K562 (cell line): ENCODE measurements around the gene NT5DC1. TPM values are rescaled to one million over a fixed set of nuclear protein-coding genes. Genes with fewer than 3 reads are reported as not detected.

Experiments used
- ATAC-seq: fragments of 200-7000 bp; cut with Tn5 transposase; 3 replicates; pipeline ENCODE4 v1.9.1; 2020; ENCODE audit warnings: moderate library complexity
- BruUV-seq: library from RNA; stranded (reverse); fragments of 400-500 nt; replicated peaks from 2 replicates; lab custom pipeline; 2021; lab: Mats Ljungman, UMichigan
- CTCF ChIA-PET: fragments of 300-600 bp; formaldehyde crosslinking; extraction: SDS; loops from one replicate; lab custom pipeline; 2021; ENCODE audit warnings: low intra/inter-chr PET ratio; lab: Yijun Ruan, JAX
- POLR2A ChIA-PET: fragments of 300-600, 350-650 bp; sonication (Branson Sonifier 250); formaldehyde crosslinking; extraction: SDS; loops from one replicate; lab custom pipeline; 2021; ENCODE audit warnings: antibody characterized with exemption, inconsistent platforms; lab: Yijun Ruan, JAX
- DNase-seq, 4 experiments: peaks; one replicate each; pipeline versions ENCODE4 v3.0.0 to v3.0.0-alpha.2; 2011 to 2018; ENCODE audit warnings: low spot score in 3 of 4, mixed read lengths in 3 of 4; ENCODE audit errors: extremely low read depth in 1 of 4
- FAIRE-seq: peaks from 2 replicates; lab custom pipeline; 2011; peaks lifted over from hg19 to GRCh38; lab: Jason Lieb, UNC
- H2AFZ ChIP-seq: 2 replicates; pipeline ENCODE4 v1.6.0; 2011; ENCODE audit warnings: low read depth, low read length, control low read depth, inconsistent platforms
- H3K27ac ChIP-seq: fragments of 200-600 bp; 3 replicates; pipeline ENCODE4 v1.8.0; 2011; ENCODE audit warnings: low read depth, mild to moderate bottlenecking, control low read depth, inconsistent platforms, low read length, moderate library complexity, mixed read lengths; ENCODE audit errors: extremely low read depth
- H3K27me3 ChIP-seq, 2 experiments: fragments of 300-600 bp in 1 of 2; 2 replicates in 1 of 2; 3 replicates in 1 of 2; pipeline versions ENCODE4 v1.6.0 to v1.8.0; 2011; ENCODE audit warnings: inconsistent platforms in 2 of 2, low read length in 2 of 2, mild to moderate bottlenecking in 1 of 2, mixed read lengths in 1 of 2, moderate library complexity in 1 of 2; ENCODE audit not compliant: control insufficient read depth in 2 of 2, insufficient read depth in 2 of 2
- H3K36me3 ChIP-seq: fragments of 300-600 bp; 3 replicates; pipeline ENCODE4 v1.8.0; 2011; ENCODE audit warnings: mild to moderate bottlenecking, low read length, inconsistent platforms; ENCODE audit not compliant: control insufficient read depth, insufficient read depth
- H3K4me1 ChIP-seq, 2 experiments: fragments of 200-600 bp in 1 of 2; replicated peaks in 1 of 2; 2 replicates in 1 of 2; 3 replicates in 1 of 2; pipeline versions ENCODE4 v1.5.1 to v1.8.0; 2011; ENCODE audit warnings: inconsistent platforms in 2 of 2, low read length in 2 of 2, mild to moderate bottlenecking in 1 of 2, mixed read lengths in 1 of 2, moderate library complexity in 1 of 2; ENCODE audit not compliant: control insufficient read depth in 2 of 2, insufficient read depth in 2 of 2
- H3K4me2 ChIP-seq: 2 replicates; pipeline ENCODE4 v1.6.1; 2011; ENCODE audit warnings: low read length, control low read depth, inconsistent platforms, mixed read lengths; ENCODE audit not compliant: insufficient read depth
- H3K4me3 ChIP-seq: fragments of 200-600 bp; sonication (generic), shearing (Covaris generic); 2 replicates; pipeline ENCODE4 v1.5.1; 2016; ENCODE audit warnings: control low read depth, inconsistent platforms
- H3K79me2 ChIP-seq: fragments of 200-600 bp; 3 replicates; pipeline ENCODE4 v1.8.0; 2011; ENCODE audit warnings: low read length, inconsistent platforms; ENCODE audit not compliant: control insufficient read depth, insufficient read depth
- H3K9ac ChIP-seq, 2 experiments: 2 replicates each; pipeline versions ENCODE4 v1.6.0 to v1.6.1; 2011; ENCODE audit warnings: low read depth in 2 of 2, low read length in 2 of 2, control low read depth in 1 of 2, inconsistent platforms in 1 of 2, mild to moderate bottlenecking in 1 of 2, mixed read lengths in 1 of 2; ENCODE audit not compliant: insufficient read depth in 1 of 2
- H3K9me1 ChIP-seq: one replicate; pipeline ENCODE4 v1.6.0; 2011; ENCODE audit warnings: inconsistent platforms, mild to moderate bottlenecking, low read length, moderate library complexity; ENCODE audit not compliant: control insufficient read depth, insufficient read depth
- H3K9me3 ChIP-seq: replicated peaks from 2 replicates; pipeline ENCODE4 v1.5.1; 2011; ENCODE audit warnings: low read depth, low read length, inconsistent platforms; ENCODE audit not compliant: control insufficient read depth, insufficient read depth
- H4K20me1 ChIP-seq: replicated peaks from 2 replicates; pipeline ENCODE4 v1.6.1; 2011; ENCODE audit warnings: low read length, inconsistent platforms, mixed read lengths; ENCODE audit not compliant: control insufficient read depth, insufficient read depth
- ESRRA ChIP-seq: fragments of 450-650 bp; IDR thresholded peaks from 2 replicates; pipeline ENCODE4 v1.6.1; 2014; ENCODE audit warnings: low read depth, mild to moderate bottlenecking, moderate library complexity, borderline replicate concordance
- MCM5 ChIP-seq: fragments of 450-650 bp; IDR thresholded peaks from 2 replicates; pipeline ENCODE4 v1.6.1; 2016; ENCODE audit warnings: low read depth
- MECOM ChIP-seq: fragments of 250-450 bp; sonication (Bioruptor Pico); IDR thresholded peaks from 2 replicates; pipeline ENCODE4 v1.8.0; 2022; ENCODE audit warnings: inconsistent platforms
- NR1H2 ChIP-seq: sonication (generic); formaldehyde crosslinking; IDR thresholded peaks from 2 replicates; pipeline ENCODE4 v1.4.0; 2020; ENCODE audit warnings: mild to moderate bottlenecking, missing genetic modification reagents
- PHF20 ChIP-seq: fragments of 450-650 bp; IDR thresholded peaks from 2 replicates; pipeline ENCODE4 v1.6.1; 2018; ENCODE audit not compliant: partially characterized antibody
- STAT5B ChIP-seq: fragments of 250-450 bp; sonication (Bioruptor Pico); IDR thresholded peaks from 2 replicates; pipeline ENCODE4 v1.8.0; 2021; ENCODE audit warnings: mild to moderate bottlenecking, inconsistent platforms
- WGBS: fragments of 100-300 bp; shearing (Covaris generic); methylation state at CpG from one replicate; pipeline ENCODE4 v1.1.6; 2016; ENCODE audit warnings: low coverage, mixed read lengths; ENCODE audit not compliant: insufficient coverage; ENCODE audit errors: missing lambda C conversion rate; 5-methylcytosine and 5-hydroxymethylcytosine counted together
- in situ Hi-C: fragments of 300-500 bp; cut with MboI; formaldehyde crosslinking; loops from 4 replicates; pipeline ENCODE4 v1.15.0; 2018; ENCODE audit warnings: inconsistent platforms, mixed read lengths
- intact Hi-C: fragments of 100-400 bp; cut with micrococcal nuclease; formaldehyde crosslinking; loops from 2 replicates; pipeline ENCODE4 v1.14.2; 2022
- polyA plus RNA-seq, 8 experiments: library from polyadenylated mRNA; depleted of rRNA in 4 of 8; stranded (reverse) in 5 of 8; unstranded in 3 of 8; fragments of >200 nt; fragmentation: Nextera tagmentation in 2 of 8; fragmentation: Illumina TruSeq in 1 of 8; extraction: Ambion mirVana in 2 of 8; extraction: Trizol in 1 of 8; gene quantifications; 2 replicates each; pipeline versions ENCODE4 v1.2.1 to v1.2.3, GENCODE V29; 2011 to 2014; ENCODE audit warnings: inconsistent platforms in 1 of 8, missing spikeins in 1 of 8
- total RNA-seq, 7 experiments: library from RNA; depleted of rRNA in 6 of 7; stranded (reverse); fragments of >200 nt in 6 of 7; fragmentation: Illumina TruSeq in 2 of 7; extraction: Trizol in 2 of 7; gene quantifications; 2 replicates each; pipeline versions ENCODE4 v1.2.1 to v1.2.3, GENCODE V29; 2011 to 2021; ENCODE audit warnings: low replicate concordance in 1 of 7
- TF ChIP-seq, protein P1 (sequence below): fragments of 200-800 bp; sonication (Bioruptor generic); IDR thresholded peaks from 2 replicates; pipeline ENCODE4 v1.6.1; 2017; ENCODE audit warnings: missing genetic modification characterization, missing compliant biosample characterization
- TF ChIP-seq, protein P2 (sequence below): sonication (generic); formaldehyde crosslinking; IDR thresholded peaks from 2 replicates; pipeline ENCODE4 v1.8.1; 2023; ENCODE audit warnings: mild to moderate bottlenecking, missing genetic modification reagents
- TF ChIP-seq, protein P3 (sequence below): fragments of 250-450 bp; sonication (Bioruptor Pico); IDR thresholded peaks from 2 replicates; pipeline ENCODE4 v1.8.0; 2022; ENCODE audit warnings: moderate library complexity, mild to moderate bottlenecking, inconsistent platforms
- TF ChIP-seq, protein P4 (sequence below): sonication (generic); formaldehyde crosslinking; IDR thresholded peaks from 2 replicates; pipeline ENCODE4 v1.8.1; 2023; ENCODE audit warnings: mild to moderate bottlenecking, missing genetic modification reagents

NT5DC1 gene
- total and polyA plus RNA-seq, 9 of the 15 experiments (the other 6 are each of a cell fraction or from before 2014, with no cell fraction given): 4.9 to 28.5 (median 16.3) TPM

DNA sequence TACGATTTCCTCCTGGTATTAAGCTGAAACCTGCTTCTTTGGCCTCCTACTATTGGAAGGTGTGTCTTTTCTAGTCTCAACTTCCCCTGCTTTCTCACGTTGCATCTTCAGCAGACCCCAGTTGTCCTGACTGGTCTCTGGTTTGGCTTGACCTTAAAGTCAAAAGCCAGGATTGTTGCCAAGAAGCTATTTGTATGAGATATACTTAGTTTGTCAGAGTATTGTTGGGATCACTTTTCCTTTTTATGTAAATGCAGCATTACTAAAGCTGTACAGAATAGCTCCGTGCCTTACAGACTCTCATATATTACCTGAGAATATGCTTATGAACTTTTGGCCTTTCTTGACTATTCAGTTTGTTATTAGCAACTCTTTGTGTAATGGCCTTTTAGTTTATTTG, 92.1 kb downstream of the NT5DC1 start:
- no peak for FAIRE-seq
- H3K36me3 ChIP-seq: no peaks in the 10 kb centered on the region
- TF ChIP-seq, protein P1, sequence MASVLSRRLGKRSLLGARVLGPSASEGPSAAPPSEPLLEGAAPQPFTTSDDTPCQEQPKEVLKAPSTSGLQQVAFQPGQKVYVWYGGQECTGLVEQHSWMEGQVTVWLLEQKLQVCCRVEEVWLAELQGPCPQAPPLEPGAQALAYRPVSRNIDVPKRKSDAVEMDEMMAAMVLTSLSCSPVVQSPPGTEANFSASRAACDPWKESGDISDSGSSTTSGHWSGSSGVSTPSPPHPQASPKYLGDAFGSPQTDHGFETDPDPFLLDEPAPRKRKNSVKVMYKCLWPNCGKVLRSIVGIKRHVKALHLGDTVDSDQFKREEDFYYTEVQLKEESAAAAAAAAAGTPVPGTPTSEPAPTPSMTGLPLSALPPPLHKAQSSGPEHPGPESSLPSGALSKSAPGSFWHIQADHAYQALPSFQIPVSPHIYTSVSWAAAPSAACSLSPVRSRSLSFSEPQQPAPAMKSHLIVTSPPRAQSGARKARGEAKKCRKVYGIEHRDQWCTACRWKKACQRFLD (CRISPR knock-in tag): no peak
- TF ChIP-seq MECOM (CRISPR knock-in tag): no peak
- TF ChIP-seq, all 486 proteins: peak for 0
- H2AFZ ChIP-seq: no peak overlapping the region
- no peaks in the 10 kb centered on the region for H3K9me1 ChIP-seq
- CTCF ChIA-PET: no interaction called here
- ATAC-seq: no peak
- BruUV-seq: no TSS peak
- no peaks in the 10 kb centered on the region for H3K27me3 ChIP-seq
- H3K79me2 ChIP-seq: no peaks in the 10 kb centered on the region
- no peaks in the 10 kb centered on the region for H3K9me3 ChIP-seq
- DNase-seq: no peak
- intact Hi-C loops (no loop called here), in situ Hi-C loops (no loop called here)
- H3K4me3 ChIP-seq: no peak overlapping the region
- 45% methylated on average over 3 of the region's 3 CpGs for WGBS
- POLR2A ChIA-PET: interaction anchor here (0.7 kb wide), 1 partner anchor 140 kb away, joined by 3 read pairs; no protein-coding TSS in a partner anchor
- no peak overlapping the region for H3K9ac ChIP-seq
- H3K4me1 ChIP-seq: no peaks in the 10 kb centered on the region
- no peak overlapping the region for H3K4me2 ChIP-seq
- H4K20me1 ChIP-seq: no peaks in the 10 kb centered on the region
- H3K27ac ChIP-seq: no peak overlapping the region

DNA sequence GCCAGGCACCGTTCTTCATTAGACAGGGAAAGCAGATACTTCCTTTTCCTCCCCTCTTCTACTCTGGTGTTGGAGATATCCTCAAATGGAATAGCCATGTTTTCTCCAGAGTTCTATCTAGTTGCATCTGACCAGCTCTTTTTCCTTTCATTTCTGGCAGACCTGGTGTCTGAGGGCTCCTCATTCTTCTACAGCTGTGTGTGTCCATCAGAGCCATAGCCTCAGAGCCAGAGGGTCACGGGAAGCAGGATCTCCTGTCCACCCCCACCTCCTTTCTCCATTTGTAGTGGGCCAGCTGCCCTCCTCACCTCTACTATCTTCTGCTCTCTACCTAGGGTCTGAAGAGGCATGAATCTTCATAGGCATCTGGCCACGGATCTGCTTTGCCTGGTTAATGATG, 96.2 kb downstream of the NT5DC1 start:
- no peaks in the 10 kb centered on the region for H3K4me1 ChIP-seq
- no peak for FAIRE-seq
- ATAC-seq: no peak
- no peak overlapping the region for H3K9ac ChIP-seq
- no peaks in the 10 kb centered on the region for H4K20me1 ChIP-seq
- BruUV-seq: no TSS peak
- no peaks in the 10 kb centered on the region for H3K36me3 ChIP-seq
- no peak overlapping the region for H2AFZ ChIP-seq
- no peaks in the 10 kb centered on the region for H3K79me2 ChIP-seq
- in situ Hi-C loops: no loop called here
- POLR2A ChIA-PET: no interaction called here
- no peaks in the 10 kb centered on the region for H3K9me1 ChIP-seq
- CTCF ChIA-PET: no interaction called here
- intact Hi-C loops: loop anchor here (5.0 kb wide), 1 partner anchor 70 kb away; the partner anchor contains the start of gene COL10A1
- H3K27ac ChIP-seq: no peak overlapping the region
- 21% methylated on average over 3 of the region's 3 CpGs for WGBS
- no peaks in the 10 kb centered on the region for H3K27me3 ChIP-seq
- H3K9me3 ChIP-seq: no peaks in the 10 kb centered on the region
- H3K4me2 ChIP-seq: no peak overlapping the region
- DNase-seq: no peak
- no peak overlapping the region for H3K4me3 ChIP-seq
- TF ChIP-seq, protein P2, sequence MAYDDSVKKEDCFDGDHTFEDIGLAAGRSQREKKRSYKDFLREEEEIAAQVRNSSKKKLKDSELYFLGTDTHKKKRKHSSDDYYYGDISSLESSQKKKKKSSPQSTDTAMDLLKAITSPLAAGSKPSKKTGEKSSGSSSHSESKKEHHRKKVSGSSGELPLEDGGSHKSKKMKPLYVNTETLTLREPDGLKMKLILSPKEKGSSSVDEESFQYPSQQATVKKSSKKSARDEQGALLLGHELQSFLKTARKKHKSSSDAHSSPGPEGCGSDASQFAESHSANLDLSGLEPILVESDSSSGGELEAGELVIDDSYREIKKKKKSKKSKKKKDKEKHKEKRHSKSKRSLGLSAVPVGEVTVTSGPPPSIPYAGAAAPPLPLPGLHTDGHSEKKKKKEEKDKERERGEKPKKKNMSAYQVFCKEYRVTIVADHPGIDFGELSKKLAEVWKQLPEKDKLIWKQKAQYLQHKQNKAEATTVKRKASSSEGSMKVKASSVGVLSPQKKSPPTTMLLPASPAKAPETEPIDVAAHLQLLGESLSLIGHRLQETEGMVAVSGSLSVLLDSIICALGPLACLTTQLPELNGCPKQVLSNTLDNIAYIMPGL: no peak
- TF ChIP-seq NR1H2 (CRISPR knock-in tag) (no peak), ESRRA (no peak), PHF20 (no peak), STAT5B (CRISPR knock-in tag) (no peak), MCM5 (no peak)
- TF ChIP-seq, protein P3, sequence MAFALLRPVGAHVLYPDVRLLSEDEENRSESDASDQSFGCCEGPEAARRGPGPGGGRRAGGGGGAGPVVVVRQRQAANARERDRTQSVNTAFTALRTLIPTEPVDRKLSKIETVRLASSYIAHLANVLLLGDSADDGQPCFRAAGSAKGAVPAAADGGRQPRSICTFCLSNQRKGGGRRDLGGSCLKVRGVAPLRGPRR (CRISPR knock-in tag): no peak
- TF ChIP-seq, protein P4, sequence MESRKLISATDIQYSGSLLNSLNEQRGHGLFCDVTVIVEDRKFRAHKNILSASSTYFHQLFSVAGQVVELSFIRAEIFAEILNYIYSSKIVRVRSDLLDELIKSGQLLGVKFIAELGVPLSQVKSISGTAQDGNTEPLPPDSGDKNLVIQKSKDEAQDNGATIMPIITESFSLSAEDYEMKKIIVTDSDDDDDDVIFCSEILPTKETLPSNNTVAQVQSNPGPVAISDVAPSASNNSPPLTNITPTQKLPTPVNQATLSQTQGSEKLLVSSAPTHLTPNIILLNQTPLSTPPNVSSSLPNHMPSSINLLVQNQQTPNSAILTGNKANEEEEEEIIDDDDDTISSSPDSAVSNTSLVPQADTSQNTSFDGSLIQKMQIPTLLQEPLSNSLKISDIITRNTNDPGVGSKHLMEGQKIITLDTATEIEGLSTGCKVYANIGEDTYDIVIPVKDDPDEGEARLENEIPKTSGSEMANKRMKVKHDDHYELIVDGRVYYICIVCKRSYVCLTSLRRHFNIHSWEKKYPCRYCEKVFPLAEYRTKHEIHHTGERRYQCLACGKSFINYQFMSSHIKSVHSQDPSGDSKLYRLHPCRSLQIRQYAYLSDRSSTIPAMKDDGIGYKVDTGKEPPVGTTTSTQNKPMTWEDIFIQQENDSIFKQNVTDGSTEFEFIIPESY (CRISPR knock-in tag): no peak
